ENCODE measurements around the gene SETD3. TPM values are rescaled to one million over a fixed set of nuclear protein-coding genes. Genes with fewer than 3 reads are reported as not detected.
A peak's percentile ranks its signal among the peaks of the same experiment; 100 is the strongest.

SETD3 gene
- total RNA-seq, 5 donors from 2014 or later (not counting 1 experiment from before 2014, with no cell fraction given): 47.7 to 64.6 (median 52.4) TPM

- peaks cover 61% of the 10 kb centered on the region for H3K36me3 Mint-ChIP-seq
- H3K9me3 Mint-ChIP-seq: peaks cover 0 to 7% (median 5%) of the 10 kb centered on the region in 3 donors
- no peak for DNase-seq
- H3K4me3 Mint-ChIP-seq: no peak overlapping the region
- H3K27me3 Mint-ChIP-seq: no peaks in the 10 kb centered on the region
- H3K4me3 ChIP-seq (ENCODE audit: control insufficient read depth in 1 of 2, extremely low read depth in 1 of 2, low read length in 1 of 2): no peak overlapping the region
- 100% methylated on average over 1 of the region's 1 CpG for WGBS (ENCODE audit: insufficient coverage)
- ChIA-PET POLR2A (no interaction called here), CTCF (interaction anchor here in 1 of 2 donors (1.1 kb wide), 1 partner anchor 16 kb away, joined by 3 read pairs; no protein-coding TSS in a partner anchor)
- ATAC-seq (replicated peaks in 1 of 4): no peak
- peaks cover 25 to 40% (median 27%) of the 10 kb centered on the region in 3 donors for H3K4me1 Mint-ChIP-seq
- no peaks in the 10 kb centered on the region for H3K9me3 ChIP-seq
- H3K4me1 ChIP-seq (ENCODE audit: control insufficient read depth in 1 of 2, extremely low read depth in 1 of 2, insufficient read depth in 2 of 2, low read length in 2 of 2): peaks cover 12 to 22% of the 10 kb centered on the region in 2 experiments
- peaks cover 2 to 45% of the 10 kb centered on the region in 2 donors for H3K36me3 ChIP-seq (ENCODE audit: control insufficient read depth in 2 of 2, extremely low read depth in 1 of 2, insufficient read depth in 1 of 2, low read length in 1 of 2)
- no peak overlapping the region for H3K27ac Mint-ChIP-seq
- H3K27ac ChIP-seq (ENCODE audit: low read length): no peak overlapping the region
- no peaks in the 10 kb centered on the region for H3K27me3 ChIP-seq (replicated peaks in 1 of 2; ENCODE audit: control insufficient read depth in 2 of 2, extremely low read depth in 1 of 2, insufficient read depth in 2 of 2, low read length in 1 of 2)
These were observed 48.2 kb downstream of the SETD3 start for GRCh38 chr14:99432485-99432884.

GRCh38 chr14:99431986-99432385, 48.7 kb downstream of the SETD3 start:
- no peaks in the 10 kb centered on the region for H3K27me3 Mint-ChIP-seq
- Histone ChIP-seq H3K27ac (ENCODE audit: low read length) (no peak overlapping the region), H3K4me1 (ENCODE audit: control insufficient read depth in 1 of 2, extremely low read depth in 1 of 2, insufficient read depth in 2 of 2, low read length in 2 of 2) (peaks cover 7 to 17% of the 10 kb centered on the region in 2 experiments), H3K36me3 (ENCODE audit: control insufficient read depth in 2 of 2, extremely low read depth in 1 of 2, insufficient read depth in 1 of 2, low read length in 1 of 2) (peaks cover 2 to 48% of the 10 kb centered on the region in 2 donors), H3K27me3 (replicated peaks in 1 of 2; ENCODE audit: control insufficient read depth in 2 of 2, extremely low read depth in 1 of 2, insufficient read depth in 2 of 2, low read length in 1 of 2) (no peaks in the 10 kb centered on the region), H3K9me3 (no peaks in the 10 kb centered on the region), H3K4me3 (ENCODE audit: control insufficient read depth in 1 of 2, extremely low read depth in 1 of 2, low read length in 1 of 2) (no peak overlapping the region)
- no peak overlapping the region for H3K27ac Mint-ChIP-seq
- H3K36me3 Mint-ChIP-seq: peaks cover 62% of the 10 kb centered on the region
- H3K4me1 Mint-ChIP-seq: peaks cover 20 to 35% (median 22%) of the 10 kb centered on the region in 3 donors
- ChIA-PET POLR2A (no interaction called here), CTCF (interaction anchor here in 1 of 2 donors (1.1 kb wide), 1 partner anchor 16 kb away, joined by 3 read pairs; no protein-coding TSS in a partner anchor)
- ATAC-seq (replicated peaks in 1 of 4): no peak
- no peak overlapping the region for H3K4me3 Mint-ChIP-seq
- H3K9me3 Mint-ChIP-seq: peaks cover 0 to 7% (median 5%) of the 10 kb centered on the region in 3 donors
- DNase-seq: no peak
- WGBS (ENCODE audit: insufficient coverage): no CpG with 5 or more reads among the region's 3 CpGs

GRCh38 chr14:99430491-99430890, 50.2 kb downstream of the SETD3 start:
- ATAC-seq (replicated peaks in 1 of 4) (peak in 3 of 4 experiments; percentile 53 to 67 (median 57)), DNase-seq (peak in 21 of 35 experiments; percentile 5 to 36 (median 19))
- no peaks in the 10 kb centered on the region for H3K9me3 ChIP-seq
- WGBS (ENCODE audit: insufficient coverage): 78% methylated on average over 1 of the region's 7 CpGs
- H3K36me3 Mint-ChIP-seq: peaks cover 65% of the 10 kb centered on the region
- ChIA-PET POLR2A (no interaction called here), CTCF (interaction anchor here in 1 of 2 donors (1.0 kb wide), 1 partner anchor 15 kb away, joined by 4 read pairs; no protein-coding TSS in a partner anchor)
- no peaks in the 10 kb centered on the region for H3K27me3 ChIP-seq (replicated peaks in 1 of 2; ENCODE audit: control insufficient read depth in 2 of 2, extremely low read depth in 1 of 2, insufficient read depth in 2 of 2, low read length in 1 of 2)
- no peaks in the 10 kb centered on the region for H3K27me3 Mint-ChIP-seq
- H3K27ac ChIP-seq (ENCODE audit: low read length): no peak overlapping the region
- H3K4me1 ChIP-seq (ENCODE audit: control insufficient read depth in 1 of 2, extremely low read depth in 1 of 2, insufficient read depth in 2 of 2, low read length in 2 of 2): peaks cover 0 to 5% of the 10 kb centered on the region in 2 experiments
- no peak overlapping the region for H3K4me3 Mint-ChIP-seq
- H3K36me3 ChIP-seq (ENCODE audit: control insufficient read depth in 2 of 2, extremely low read depth in 1 of 2, insufficient read depth in 1 of 2, low read length in 1 of 2): peaks cover 2 to 50% of the 10 kb centered on the region in 2 donors
- H3K9me3 Mint-ChIP-seq: peaks cover 0 to 7% (median 5%) of the 10 kb centered on the region in 3 donors
- H3K4me3 ChIP-seq (ENCODE audit: control insufficient read depth in 1 of 2, extremely low read depth in 1 of 2, low read length in 1 of 2): no peak overlapping the region
- H3K4me1 Mint-ChIP-seq: peaks cover 7 to 25% (median 16%) of the 10 kb centered on the region in 3 donors
- H3K27ac Mint-ChIP-seq: no peak overlapping the region

- Histone ChIP-seq H3K9me3 (no peaks in the 10 kb centered on the region), H3K4me1 (ENCODE audit: control insufficient read depth in 1 of 2, extremely low read depth in 1 of 2, insufficient read depth in 2 of 2, low read length in 2 of 2) (peaks cover 0 to 3% of the 10 kb centered on the region in 2 experiments), H3K36me3 (ENCODE audit: control insufficient read depth in 2 of 2, extremely low read depth in 1 of 2, insufficient read depth in 1 of 2, low read length in 1 of 2) (peaks cover 6 to 44% of the 10 kb centered on the region in 2 donors), H3K4me3 (ENCODE audit: control insufficient read depth in 1 of 2, extremely low read depth in 1 of 2, low read length in 1 of 2) (no peak overlapping the region), H3K27me3 (replicated peaks in 1 of 2; ENCODE audit: control insufficient read depth in 2 of 2, extremely low read depth in 1 of 2, insufficient read depth in 2 of 2, low read length in 1 of 2) (no peaks in the 10 kb centered on the region), H3K27ac (ENCODE audit: low read length) (no peak overlapping the region)
- no peak overlapping the region for H3K27ac Mint-ChIP-seq
- WGBS (ENCODE audit: insufficient coverage): 96% methylated on average over 8 of the region's 11 CpGs
- ATAC-seq (replicated peaks in 1 of 4) (no peak), DNase-seq (no peak)
- POLR2A ChIA-PET: no interaction called here
- H3K4me1 Mint-ChIP-seq: peaks cover 22 to 33% (median 28%) of the 10 kb centered on the region in 3 donors
- peaks cover 60% of the 10 kb centered on the region for H3K36me3 Mint-ChIP-seq
- H3K4me3 Mint-ChIP-seq: no peak overlapping the region
- H3K27me3 Mint-ChIP-seq: no peaks in the 10 kb centered on the region
- CTCF ChIA-PET: interaction anchor here in 1 of 2 donors (1.4 kb wide), 1 partner anchor 12 kb away, joined by 3 read pairs; no protein-coding TSS in a partner anchor
- H3K9me3 Mint-ChIP-seq: peaks cover 0 to 7% (median 5%) of the 10 kb centered on the region in 3 donors
These were observed 52.9 kb downstream of the SETD3 start for GRCh38 chr14:99427632-99428300.

GRCh38 chr14:99426813-99427346, 53.8 kb downstream of the SETD3 start:
- H3K27ac ChIP-seq (ENCODE audit: low read length): no peak overlapping the region
- Mint-ChIP-seq H3K4me1 (peaks cover 22 to 36% (median 30%) of the 10 kb centered on the region in 3 donors), H3K27me3 (no peaks in the 10 kb centered on the region), H3K27ac (no peak overlapping the region), H3K36me3 (peaks cover 58% of the 10 kb centered on the region), H3K9me3 (peaks cover 0 to 7% (median 5%) of the 10 kb centered on the region in 3 donors), H3K4me3 (no peak overlapping the region)
- no peak for ATAC-seq (replicated peaks in 1 of 4)
- H3K4me1 ChIP-seq (ENCODE audit: control insufficient read depth in 1 of 2, extremely low read depth in 1 of 2, insufficient read depth in 2 of 2, low read length in 2 of 2): peaks cover 0 to 3% of the 10 kb centered on the region in 2 experiments
- no peak overlapping the region for H3K4me3 ChIP-seq (ENCODE audit: control insufficient read depth in 1 of 2, extremely low read depth in 1 of 2, low read length in 1 of 2)
- ChIA-PET POLR2A (no interaction called here), CTCF (interaction anchor here in 1 of 2 donors (1.4 kb wide), 1 partner anchor 11 kb away, joined by 3 read pairs; no protein-coding TSS in a partner anchor)
- no peak for DNase-seq
- H3K27me3 ChIP-seq (replicated peaks in 1 of 2; ENCODE audit: control insufficient read depth in 2 of 2, extremely low read depth in 1 of 2, insufficient read depth in 2 of 2, low read length in 1 of 2): no peaks in the 10 kb centered on the region
- H3K36me3 ChIP-seq (ENCODE audit: control insufficient read depth in 2 of 2, extremely low read depth in 1 of 2, insufficient read depth in 1 of 2, low read length in 1 of 2): peaks cover 11 to 43% of the 10 kb centered on the region in 2 donors
- 96% methylated on average over 10 of the region's 12 CpGs for WGBS (ENCODE audit: insufficient coverage)
- no peaks in the 10 kb centered on the region for H3K9me3 ChIP-seq

- H3K36me3 ChIP-seq (ENCODE audit: control insufficient read depth in 2 of 2, extremely low read depth in 1 of 2, insufficient read depth in 1 of 2, low read length in 1 of 2): peaks cover 11 to 40% of the 10 kb centered on the region in 2 donors
- Mint-ChIP-seq H3K27me3 (no peaks in the 10 kb centered on the region), H3K9me3 (peaks cover 0 to 7% (median 5%) of the 10 kb centered on the region in 3 donors), H3K27ac (peak overlapping the region in 1 of 2 donors; percentile 12), H3K36me3 (peaks cover 55% of the 10 kb centered on the region), H3K4me1 (peaks cover 22 to 36% (median 30%) of the 10 kb centered on the region in 3 donors), H3K4me3 (no peak overlapping the region)
- WGBS (ENCODE audit: insufficient coverage): no CpG with 5 or more reads among the region's 3 CpGs
- no peak overlapping the region for H3K4me3 ChIP-seq (ENCODE audit: control insufficient read depth in 1 of 2, extremely low read depth in 1 of 2, low read length in 1 of 2)
- peaks cover 0 to 3% of the 10 kb centered on the region in 2 experiments for H3K4me1 ChIP-seq (ENCODE audit: control insufficient read depth in 1 of 2, extremely low read depth in 1 of 2, insufficient read depth in 2 of 2, low read length in 2 of 2)
- ChIA-PET POLR2A (no interaction called here), CTCF (interaction anchor here in 1 of 2 donors (1.4 kb wide), 1 partner anchor 11 kb away, joined by 3 read pairs; no protein-coding TSS in a partner anchor)
- no peaks in the 10 kb centered on the region for H3K27me3 ChIP-seq (replicated peaks in 1 of 2; ENCODE audit: control insufficient read depth in 2 of 2, extremely low read depth in 1 of 2, insufficient read depth in 2 of 2, low read length in 1 of 2)
- no peak overlapping the region for H3K27ac ChIP-seq (ENCODE audit: low read length)
- DNase-seq (no peak), ATAC-seq (replicated peaks in 1 of 4) (no peak)
- H3K9me3 ChIP-seq: no peaks in the 10 kb centered on the region
These were observed 54.4 kb downstream of the SETD3 start for GRCh38 chr14:99426265-99426664.
